Gastroesophageal sphincter (tissue), 3 donors: ENCODE data around the gene ABCA4.

ENCODE experiments used
- EP300 ChIP-seq: sonication (generic); formaldehyde crosslinking; IDR thresholded peaks from one replicate; pipeline ENCODE4 v1.6.1; 2017; ENCODE audit warnings: antibody characterized with exemption, mild to moderate bottlenecking
- POLR2A ChIP-seq, 2 donors: fragments of 450-650 bp; IDR thresholded peaks; one replicate each; pipeline ENCODE4 v1.6.1; 2017; ENCODE audit warnings: antibody characterized with exemption in 2 of 2, mild to moderate bottlenecking in 2 of 2, moderate library complexity in 1 of 2
- POLR2AphosphoS5 ChIP-seq: sonication (generic); formaldehyde crosslinking; IDR thresholded peaks from one replicate; pipeline ENCODE4 v1.6.1; 2017; ENCODE audit warnings: antibody characterized with exemption
- TF ChIP-seq, protein P1 (sequence below), 4 experiments: fragments of 200-600 bp in 2 of 4; fragments of 450-650 bp in 2 of 4; sonication (generic) in 1 of 4; IDR thresholded peaks; one replicate each; pipeline ENCODE4 v1.5.1; 2017 to 2019; ENCODE audit warnings: antibody characterized with exemption in 4 of 4, mild to moderate bottlenecking in 2 of 4, moderate library complexity in 2 of 4

DNA sequence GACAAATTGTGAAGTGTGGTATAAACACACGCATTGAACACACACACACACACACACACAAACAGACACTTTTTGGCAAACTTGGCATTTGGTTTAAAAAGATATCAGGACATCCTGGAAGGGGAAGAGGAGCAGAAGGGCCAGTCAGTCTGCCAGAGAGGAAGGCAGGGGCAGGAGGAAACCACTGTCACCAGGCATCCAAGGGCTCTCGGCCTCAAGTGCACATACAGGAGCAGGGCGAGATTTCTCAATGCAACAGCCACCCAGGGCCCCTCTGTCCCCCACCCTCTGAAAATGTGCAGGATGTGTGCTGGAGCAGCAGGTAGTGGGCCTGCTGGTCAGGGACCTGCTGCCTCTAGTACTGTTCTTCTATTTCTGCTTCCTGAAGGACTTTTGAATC lies 71.2 kb downstream of the ABCA4 start:
- TF ChIP-seq POLR2A (IDR thresholded peaks at IDR 0.05) (no peak), POLR2AphosphoS5 (no peak), EP300 (no peak)
- TF ChIP-seq, protein P1, sequence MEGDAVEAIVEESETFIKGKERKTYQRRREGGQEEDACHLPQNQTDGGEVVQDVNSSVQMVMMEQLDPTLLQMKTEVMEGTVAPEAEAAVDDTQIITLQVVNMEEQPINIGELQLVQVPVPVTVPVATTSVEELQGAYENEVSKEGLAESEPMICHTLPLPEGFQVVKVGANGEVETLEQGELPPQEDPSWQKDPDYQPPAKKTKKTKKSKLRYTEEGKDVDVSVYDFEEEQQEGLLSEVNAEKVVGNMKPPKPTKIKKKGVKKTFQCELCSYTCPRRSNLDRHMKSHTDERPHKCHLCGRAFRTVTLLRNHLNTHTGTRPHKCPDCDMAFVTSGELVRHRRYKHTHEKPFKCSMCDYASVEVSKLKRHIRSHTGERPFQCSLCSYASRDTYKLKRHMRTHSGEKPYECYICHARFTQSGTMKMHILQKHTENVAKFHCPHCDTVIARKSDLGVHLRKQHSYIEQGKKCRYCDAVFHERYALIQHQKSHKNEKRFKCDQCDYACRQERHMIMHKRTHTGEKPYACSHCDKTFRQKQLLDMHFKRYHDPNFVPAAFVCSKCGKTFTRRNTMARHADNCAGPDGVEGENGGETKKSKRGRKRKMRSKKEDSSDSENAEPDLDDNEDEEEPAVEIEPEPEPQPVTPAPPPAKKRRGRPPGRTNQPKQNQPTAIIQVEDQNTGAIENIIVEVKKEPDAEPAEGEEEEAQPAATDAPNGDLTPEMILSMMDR (IDR thresholded peaks at IDR 0.05): no peak
